OCI-LY1 (cell line): ENCODE data around the gene KCNMA1.

Source experiments
- EZH2 ChIP-seq: fragments of 200-600 bp; sonication (generic), shearing (Covaris generic); IDR thresholded peaks from 2 replicates; pipeline ENCODE4 v1.8.0; 2017; ENCODE audit warnings: borderline replicate concordance, mixed run types, mild to moderate bottlenecking, antibody characterized with exemption, low read length, moderate library complexity, mixed read lengths
- TF ChIP-seq, protein P1 (sequence below): fragments of 200-600 bp; sonication (generic), shearing (Covaris generic); IDR thresholded peaks from 2 replicates; pipeline ENCODE4 v1.5.1; 2017; ENCODE audit warnings: mild to moderate bottlenecking, antibody characterized with exemption, low read length, moderate library complexity, mixed read lengths

DNA sequence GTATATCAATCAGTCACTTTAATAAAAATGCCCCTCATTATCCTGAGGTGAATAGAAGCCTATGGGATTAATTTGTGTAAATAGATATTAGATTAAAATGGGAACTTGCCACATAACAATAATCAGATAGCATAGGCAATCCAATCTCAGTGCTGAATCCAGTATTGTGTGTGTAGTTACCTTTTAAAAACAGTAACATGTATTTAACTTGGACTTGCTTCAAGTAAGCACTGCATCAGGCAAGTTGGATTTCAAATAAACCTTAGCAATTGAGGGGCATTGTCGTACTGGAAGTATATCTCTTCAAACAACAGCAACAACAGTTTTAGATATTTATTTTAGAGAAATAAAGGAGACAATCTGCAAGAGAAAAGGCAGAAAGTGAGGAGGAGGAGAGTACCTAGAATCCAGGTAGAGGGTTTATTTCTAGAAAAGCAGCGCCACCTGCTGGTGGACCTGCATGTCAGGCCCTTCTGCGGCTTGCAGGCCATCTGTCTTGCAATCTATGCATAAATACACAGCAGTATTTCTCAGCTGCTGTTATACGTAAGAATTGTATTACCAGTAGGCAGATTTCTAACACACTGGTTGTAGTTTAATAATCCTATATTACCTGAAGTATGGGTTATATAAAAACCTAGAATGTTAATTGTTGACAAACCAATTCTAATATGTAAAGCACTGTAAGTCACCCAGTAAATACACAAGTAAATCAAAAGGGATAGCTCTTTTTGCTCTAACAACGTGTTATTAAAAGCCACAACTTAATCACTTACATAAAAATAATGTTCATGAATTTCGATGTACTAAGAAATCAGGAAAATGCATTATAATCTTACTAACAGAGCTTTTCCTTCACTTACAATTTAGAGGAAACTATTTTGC is 652.8 kb downstream of the KCNMA1 start:
- TF ChIP-seq, protein P1, sequence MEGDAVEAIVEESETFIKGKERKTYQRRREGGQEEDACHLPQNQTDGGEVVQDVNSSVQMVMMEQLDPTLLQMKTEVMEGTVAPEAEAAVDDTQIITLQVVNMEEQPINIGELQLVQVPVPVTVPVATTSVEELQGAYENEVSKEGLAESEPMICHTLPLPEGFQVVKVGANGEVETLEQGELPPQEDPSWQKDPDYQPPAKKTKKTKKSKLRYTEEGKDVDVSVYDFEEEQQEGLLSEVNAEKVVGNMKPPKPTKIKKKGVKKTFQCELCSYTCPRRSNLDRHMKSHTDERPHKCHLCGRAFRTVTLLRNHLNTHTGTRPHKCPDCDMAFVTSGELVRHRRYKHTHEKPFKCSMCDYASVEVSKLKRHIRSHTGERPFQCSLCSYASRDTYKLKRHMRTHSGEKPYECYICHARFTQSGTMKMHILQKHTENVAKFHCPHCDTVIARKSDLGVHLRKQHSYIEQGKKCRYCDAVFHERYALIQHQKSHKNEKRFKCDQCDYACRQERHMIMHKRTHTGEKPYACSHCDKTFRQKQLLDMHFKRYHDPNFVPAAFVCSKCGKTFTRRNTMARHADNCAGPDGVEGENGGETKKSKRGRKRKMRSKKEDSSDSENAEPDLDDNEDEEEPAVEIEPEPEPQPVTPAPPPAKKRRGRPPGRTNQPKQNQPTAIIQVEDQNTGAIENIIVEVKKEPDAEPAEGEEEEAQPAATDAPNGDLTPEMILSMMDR = peak; percentile 89
- no peak for TF ChIP-seq EZH2
